ENCODE results near the gene PALM3.

- TF ChIP-seq EZH2 (IDR thresholded peaks at IDR 0.05; ENCODE audit: borderline replicate concordance, low read depth, low read length, poor library complexity, severe bottlenecking) (no peak), CTCF (conservative IDR thresholded peaks at IDR 0.05; ENCODE audit: low read depth, low read length) (no peak)
Observed at GRCh38 chr19:14107581-14108461, 45.9 kb upstream of the PALM3 start.
